Erythroblast (primary cell): ENCODE measurements around the gene LRPPRC.

Experiments
- GATA1 ChIP-seq: IDR thresholded peaks from 2 replicates; pipeline ENCODE4 v1.6.1; 2011; ENCODE audit warnings: low read depth, mild to moderate bottlenecking, control low read depth, low read length, moderate library complexity
- POLR2A ChIP-seq: IDR thresholded peaks from 2 replicates; pipeline ENCODE4 v1.6.1; 2011; ENCODE audit warnings: mild to moderate bottlenecking, low read length

DNA sequence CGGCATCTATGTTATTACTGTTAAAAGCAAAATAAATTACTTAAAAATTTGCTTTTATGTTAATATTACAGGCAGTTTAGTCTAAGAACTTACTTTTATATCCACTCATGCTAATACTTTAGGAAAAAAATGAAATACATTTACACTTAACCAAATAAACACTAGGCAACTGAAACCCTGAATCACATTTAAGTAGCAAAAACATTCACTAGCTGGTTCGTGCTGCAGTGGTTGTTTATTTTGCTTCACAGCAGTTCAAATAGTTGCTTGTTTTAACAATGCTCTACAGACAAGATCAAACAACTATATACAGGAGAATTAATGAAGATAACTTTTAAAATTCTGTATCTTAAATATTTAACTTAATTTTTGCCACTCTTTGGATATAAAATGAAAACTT, 96.2 kb downstream of the LRPPRC start:
- TF ChIP-seq POLR2A (no peak), GATA1 (no peak)
